Osteoblast (primary cell): ENCODE results near the gene CEACAM20. TPM values are rescaled to one million over a fixed set of nuclear protein-coding genes. Genes with fewer than 3 reads are reported as not detected.

Experiments
- DNase-seq: peaks from one replicate; pipeline ENCODE4 v3.0.0; 2011; ENCODE audit warnings: low spot score, mixed read lengths; ENCODE audit not compliant: insufficient read length; ENCODE audit errors: missing footprints
- H2AFZ ChIP-seq: 2 replicates; pipeline ENCODE4 v1.6.0; 2011; ENCODE audit warnings: mild to moderate bottlenecking, low read length
- H3K27ac ChIP-seq: 2 replicates; pipeline ENCODE4 v1.5.1; 2011; ENCODE audit warnings: mild to moderate bottlenecking, low read depth, low read length, moderate library complexity
- H3K27me3 ChIP-seq: 2 replicates; pipeline ENCODE4 v1.6.0; 2012; ENCODE audit warnings: mild to moderate bottlenecking, control low read depth, inconsistent platforms, low read length, moderate library complexity; ENCODE audit not compliant: insufficient read depth
- H3K36me3 ChIP-seq: 2 replicates; pipeline ENCODE4 v1.5.1; 2011; ENCODE audit warnings: mild to moderate bottlenecking, low read length, control low read depth, moderate library complexity; ENCODE audit not compliant: insufficient read depth
- H3K4me1 ChIP-seq: 2 replicates; pipeline ENCODE4 v1.5.1; 2011; ENCODE audit warnings: mild to moderate bottlenecking, low read length, control low read depth, moderate library complexity; ENCODE audit not compliant: insufficient read depth
- H3K4me2 ChIP-seq: 2 replicates; pipeline ENCODE4 v1.6.0; 2011; ENCODE audit warnings: mild to moderate bottlenecking, low read length; ENCODE audit not compliant: insufficient read depth
- H3K4me3 ChIP-seq: fragments of 200-600 bp; sonication (generic); 3 replicates; pipeline ENCODE4 v1.5.1; 2012; ENCODE audit warnings: mild to moderate bottlenecking, low read length, inconsistent platforms; ENCODE audit not compliant: insufficient read depth
- H3K79me2 ChIP-seq: 2 replicates; pipeline ENCODE4 v1.6.0; 2012; ENCODE audit warnings: mild to moderate bottlenecking, low read length, control low read depth, inconsistent platforms; ENCODE audit not compliant: insufficient read depth
- H3K9me3 ChIP-seq: 2 replicates; pipeline ENCODE4 v1.5.1; 2011; ENCODE audit warnings: low read depth, low read length, control low read depth
- H4K20me1 ChIP-seq: 2 replicates; pipeline ENCODE4 v1.6.0; 2012; ENCODE audit warnings: mild to moderate bottlenecking, low read length, control low read depth; ENCODE audit not compliant: insufficient read depth
- CTCF ChIP-seq: IDR thresholded peaks from 2 replicates; pipeline ENCODE4 v1.5.1; 2011; ENCODE audit warnings: mild to moderate bottlenecking, low read depth, low read length, moderate library complexity; ENCODE audit errors: extremely low read depth
- total RNA-seq: library from RNA; depleted of rRNA; stranded (reverse); fragments of >200 nt; gene quantifications from 2 replicates; pipeline ENCODE4 v1.2.3, GENCODE V29; 2012

The CEACAM20 gene
- total RNA-seq, 1 donor, result not detected

- Histone ChIP-seq H4K20me1 (no peaks in the 10 kb centered on the region), H3K36me3 (no peaks in the 10 kb centered on the region), H3K9me3 (no peaks in the 10 kb centered on the region), H3K27me3 (peaks cover 13% of the 10 kb centered on the region), H3K4me3 (no peak overlapping the region), H3K4me2 (no peak overlapping the region), H3K79me2 (no peaks in the 10 kb centered on the region), H2AFZ (no peak overlapping the region), H3K27ac (no peak overlapping the region), H3K4me1 (no peaks in the 10 kb centered on the region)
- TF ChIP-seq CTCF, result no peak
- no peak for DNase-seq
Observed at GRCh38 chr19:44532819-44533218, 3.3 kb upstream of the CEACAM20 start.

- Histone ChIP-seq H3K4me1 (no peaks in the 10 kb centered on the region), H3K79me2 (no peaks in the 10 kb centered on the region), H3K4me2 (no peak overlapping the region), H3K27ac (no peak overlapping the region), H3K36me3 (no peaks in the 10 kb centered on the region), H3K4me3 (no peak overlapping the region), H4K20me1 (no peaks in the 10 kb centered on the region), H2AFZ (no peak overlapping the region), H3K27me3 (peaks cover 13% of the 10 kb centered on the region), H3K9me3 (no peaks in the 10 kb centered on the region)
- no peak for DNase-seq
- TF ChIP-seq CTCF, result no peak
Observed at GRCh38 chr19:44530777-44531176, 1.3 kb upstream of the CEACAM20 start.

- Histone ChIP-seq H3K79me2 (no peaks in the 10 kb centered on the region), H2AFZ (no peak overlapping the region), H3K27ac (no peak overlapping the region), H3K4me3 (no peak overlapping the region), H3K36me3 (no peaks in the 10 kb centered on the region), H4K20me1 (no peaks in the 10 kb centered on the region), H3K4me2 (no peak overlapping the region), H3K27me3 (peaks cover 6% of the 10 kb centered on the region), H3K4me1 (no peaks in the 10 kb centered on the region), H3K9me3 (no peaks in the 10 kb centered on the region)
- no peak for TF ChIP-seq CTCF
- DNase-seq, result no peak
Observed at GRCh38 chr19:44527554-44527953, 1.9 kb downstream of the CEACAM20 start.

GRCh38 chr19:44525721-44526430 lies 3.6 kb downstream of the CEACAM20 start:
- Histone ChIP-seq H3K4me2 (no peak overlapping the region), H2AFZ (no peak overlapping the region), H3K4me3 (no peak overlapping the region), H3K27me3 (peaks cover 6% of the 10 kb centered on the region), H3K27ac (no peak overlapping the region), H3K4me1 (no peaks in the 10 kb centered on the region), H3K79me2 (no peaks in the 10 kb centered on the region), H3K36me3 (no peaks in the 10 kb centered on the region), H3K9me3 (no peaks in the 10 kb centered on the region), H4K20me1 (no peaks in the 10 kb centered on the region)
- DNase-seq, result no peak
- TF ChIP-seq CTCF, result no peak
